Measurements from ENCODE around the gene TERC.

Gene TERC

GRCh38 chr3:169771497-169772304 lies 6.8 kb upstream of the TERC start:
- no peak for TF ChIP-seq CTCF (IDR thresholded peaks at IDR 0.05; ENCODE audit: low read length)
- TF ChIP-seq EZH2 (IDR thresholded peaks at IDR 0.05; ENCODE audit: borderline replicate concordance, low read length): no peak
- Histone ChIP-seq H3K4me1 (ENCODE audit: insufficient read depth, low read length, severe bottlenecking) (peaks cover 27% of the 10 kb centered on the region), H3K27ac (ENCODE audit: low read depth, low read length, poor library complexity, severe bottlenecking) (peak overlapping the region; percentile 95), H3K4me2 (ENCODE audit: low read length) (peak overlapping the region; percentile 82), H3F3A (ENCODE audit: insufficient read depth, low read length) (peaks cover 34% of the 10 kb centered on the region), H2AFZ (ENCODE audit: low read length) (peak overlapping the region; percentile 86), H3K79me2 (ENCODE audit: insufficient read depth, low read length) (peaks cover 28% of the 10 kb centered on the region), H3K4me3 (ENCODE audit: low read depth, low read length, poor library complexity, severe bottlenecking) (peak overlapping the region; percentile 71), H3K36me3 (ENCODE audit: insufficient read depth, low read length) (peaks cover 25% of the 10 kb centered on the region), H3K9me3 (ENCODE audit: low read length) (no peaks in the 10 kb centered on the region), H4K20me1 (ENCODE audit: insufficient read depth, low read length) (no peaks in the 10 kb centered on the region), H3K9me2 (ENCODE audit: low read depth, low read length) (no peaks in the 10 kb centered on the region), H3K9ac (ENCODE audit: low read length) (peak overlapping the region; percentile 82), H3K27me3 (ENCODE audit: insufficient read depth, low read length) (no peaks in the 10 kb centered on the region)

GRCh38 chr3:169769287-169770181 lies 4.7 kb upstream of the TERC start, which contains the start of gene ACTRT3:
Gene ACTRT3 (minus strand): TSS chr3:169769561. CDS start chr3:169769520, 41 bp downstream.
- Histone ChIP-seq H3F3A (ENCODE audit: insufficient read depth, low read length) (peaks cover 43% of the 10 kb centered on the region), H3K4me3 (ENCODE audit: low read depth, low read length, poor library complexity, severe bottlenecking) (peak within 1 kb of the TSS; percentile 64), H2AFZ (ENCODE audit: low read length) (peak within 1 kb of the TSS; percentile 91), H3K4me2 (ENCODE audit: low read length) (peak within 1 kb of the TSS; percentile 72), H4K20me1 (ENCODE audit: insufficient read depth, low read length) (no peaks in the 10 kb centered on the region), H3K27ac (ENCODE audit: low read depth, low read length, poor library complexity, severe bottlenecking) (peak within 1 kb of the TSS; percentile 79), H3K9me3 (ENCODE audit: low read length) (no peaks in the 10 kb centered on the region), H3K9me2 (ENCODE audit: low read depth, low read length) (no peaks in the 10 kb centered on the region), H3K79me2 (ENCODE audit: insufficient read depth, low read length) (peaks cover 12% of the 10 kb centered on the region), H3K4me1 (ENCODE audit: insufficient read depth, low read length, severe bottlenecking) (peaks cover 18% of the 10 kb centered on the region), H3K9ac (ENCODE audit: low read length) (peak within 1 kb of the TSS; percentile 73), H3K36me3 (ENCODE audit: insufficient read depth, low read length) (peaks cover 4% of the 10 kb centered on the region; the same call in 1 of the 2 replicates), H3K27me3 (ENCODE audit: insufficient read depth, low read length) (no peaks in the 10 kb centered on the region)
- peak; percentile 11; the same call in 1 of the 2 replicates for TF ChIP-seq CTCF (IDR thresholded peaks at IDR 0.05; ENCODE audit: low read length)
- no peak for TF ChIP-seq EZH2 (IDR thresholded peaks at IDR 0.05; ENCODE audit: borderline replicate concordance, low read length)

- no peak overlapping the region for H2AFZ ChIP-seq (ENCODE audit: low read length)
- H3K4me1 ChIP-seq (ENCODE audit: insufficient read depth, low read length, severe bottlenecking): peaks cover 17% of the 10 kb centered on the region
- H3K9me3 ChIP-seq (ENCODE audit: low read length): no peaks in the 10 kb centered on the region
- no peaks in the 10 kb centered on the region for H3K27me3 ChIP-seq (ENCODE audit: insufficient read depth, low read length)
- H3K36me3 ChIP-seq (ENCODE audit: insufficient read depth, low read length): no peaks in the 10 kb centered on the region
- peak overlapping the region; percentile 91 for H3K9ac ChIP-seq (ENCODE audit: low read length)
- H3K4me2 ChIP-seq (ENCODE audit: low read length): peak overlapping the region; percentile 63
- H3K79me2 ChIP-seq (ENCODE audit: insufficient read depth, low read length): no peaks in the 10 kb centered on the region
- H3K9me2 ChIP-seq (ENCODE audit: low read depth, low read length): no peaks in the 10 kb centered on the region
- TF ChIP-seq CTCF (IDR thresholded peaks at IDR 0.05; ENCODE audit: low read length) (no peak; the same call in 1 of the 2 replicates), EZH2 (IDR thresholded peaks at IDR 0.05; ENCODE audit: borderline replicate concordance, low read length) (no peak)
- H3K27ac ChIP-seq (ENCODE audit: low read depth, low read length, poor library complexity, severe bottlenecking): peak overlapping the region; percentile 90
- H3F3A ChIP-seq (ENCODE audit: insufficient read depth, low read length): peaks cover 28% of the 10 kb centered on the region
- peak overlapping the region; percentile 79 for H3K4me3 ChIP-seq (ENCODE audit: low read depth, low read length, poor library complexity, severe bottlenecking)
- H4K20me1 ChIP-seq (ENCODE audit: insufficient read depth, low read length): no peaks in the 10 kb centered on the region
Measured at GRCh38 chr3:169764312-169764881, 463 bp downstream of the TERC start.

Measured in OCI-LY1 (cell line).